ENCODE data around the gene FHIP1A. TPM values are rescaled to one million over a fixed set of nuclear protein-coding genes. Genes with fewer than 3 reads are reported as not detected.

The FHIP1A gene
- total RNA-seq, 1 donor from 2014 or later, result 4.1 TPM

- H3K36me3 ChIP-seq (ENCODE audit: insufficient read depth, low read length), result no peaks in the 10 kb centered on the region
- H2AFZ ChIP-seq (ENCODE audit: low read depth, low read length), result no peak overlapping the region
- no peak overlapping the region for H3K4me2 ChIP-seq (ENCODE audit: low read length)
- no peaks in the 10 kb centered on the region for H3K9me3 ChIP-seq (ENCODE audit: insufficient read depth, low read depth, low read length)
- H3K27ac ChIP-seq (ENCODE audit: low read depth, low read length), result no peak overlapping the region
- H3K27me3 Mint-ChIP-seq (ENCODE audit: low read depth, unreplicated experiment), result no peaks in the 10 kb centered on the region
- H3K4me3 Mint-ChIP-seq (ENCODE audit: unreplicated experiment), result no peak overlapping the region
- H3K36me3 Mint-ChIP-seq (ENCODE audit: low read depth, unreplicated experiment), result no peaks in the 10 kb centered on the region
- DNase-seq (ENCODE audit: low read depth) (no peak), FAIRE-seq (no peak)
- H3K27me3 ChIP-seq (ENCODE audit: insufficient read depth, low read length), result no peaks in the 10 kb centered on the region
- H4K20me1 ChIP-seq (ENCODE audit: insufficient read depth, low read length), result no peaks in the 10 kb centered on the region
- no peaks in the 10 kb centered on the region for H3K9me3 Mint-ChIP-seq (ENCODE audit: unreplicated experiment)
- H3K9ac ChIP-seq (ENCODE audit: low read length), result no peak overlapping the region
- H3K4me3 ChIP-seq (ENCODE audit: insufficient read depth, low read depth, low read length), result no peak overlapping the region
- peaks cover 19% of the 10 kb centered on the region for H3K4me1 Mint-ChIP-seq (ENCODE audit: low read depth, unreplicated experiment)
- no peaks in the 10 kb centered on the region for H3K79me2 ChIP-seq (ENCODE audit: insufficient read depth, low read length)
- no peak overlapping the region for H3K27ac Mint-ChIP-seq (ENCODE audit: unreplicated experiment)
- no peak for TF ChIP-seq EZH2 (IDR thresholded peaks at IDR 0.05; ENCODE audit: insufficient read depth, low read length)
- TF ChIP-seq, protein P1, sequence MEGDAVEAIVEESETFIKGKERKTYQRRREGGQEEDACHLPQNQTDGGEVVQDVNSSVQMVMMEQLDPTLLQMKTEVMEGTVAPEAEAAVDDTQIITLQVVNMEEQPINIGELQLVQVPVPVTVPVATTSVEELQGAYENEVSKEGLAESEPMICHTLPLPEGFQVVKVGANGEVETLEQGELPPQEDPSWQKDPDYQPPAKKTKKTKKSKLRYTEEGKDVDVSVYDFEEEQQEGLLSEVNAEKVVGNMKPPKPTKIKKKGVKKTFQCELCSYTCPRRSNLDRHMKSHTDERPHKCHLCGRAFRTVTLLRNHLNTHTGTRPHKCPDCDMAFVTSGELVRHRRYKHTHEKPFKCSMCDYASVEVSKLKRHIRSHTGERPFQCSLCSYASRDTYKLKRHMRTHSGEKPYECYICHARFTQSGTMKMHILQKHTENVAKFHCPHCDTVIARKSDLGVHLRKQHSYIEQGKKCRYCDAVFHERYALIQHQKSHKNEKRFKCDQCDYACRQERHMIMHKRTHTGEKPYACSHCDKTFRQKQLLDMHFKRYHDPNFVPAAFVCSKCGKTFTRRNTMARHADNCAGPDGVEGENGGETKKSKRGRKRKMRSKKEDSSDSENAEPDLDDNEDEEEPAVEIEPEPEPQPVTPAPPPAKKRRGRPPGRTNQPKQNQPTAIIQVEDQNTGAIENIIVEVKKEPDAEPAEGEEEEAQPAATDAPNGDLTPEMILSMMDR (IDR thresholded peaks at IDR 0.05; ENCODE audit: insufficient read depth, low read depth, low read length), result no peak
- H3K4me1 ChIP-seq (ENCODE audit: insufficient read depth, low read length), result no peaks in the 10 kb centered on the region
Measured at GRCh38 chr4:151427266-151427665, 18.3 kb downstream of the FHIP1A start.

DNA sequence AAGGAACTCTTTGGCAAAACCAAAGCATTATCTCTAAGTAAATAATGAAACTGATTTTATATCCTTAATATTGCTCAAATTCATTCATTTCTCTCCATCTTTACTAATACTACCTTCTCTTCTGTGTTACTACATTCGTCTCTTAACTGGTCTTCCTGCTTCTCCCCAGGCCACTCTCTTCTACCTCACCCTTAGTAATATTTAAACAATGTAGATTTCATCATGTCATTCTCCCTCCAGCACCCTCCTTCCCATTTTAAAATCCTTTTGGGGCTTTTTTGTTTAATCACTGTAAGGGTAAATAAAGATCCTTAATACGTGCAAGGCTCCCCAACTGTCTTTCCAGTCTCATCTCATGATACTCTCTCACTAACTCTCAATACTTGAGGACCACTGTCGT is 19.4 kb downstream of the FHIP1A start:
- H4K20me1 ChIP-seq (ENCODE audit: insufficient read depth, low read length), result no peaks in the 10 kb centered on the region
- no peak overlapping the region for H3K9ac ChIP-seq (ENCODE audit: low read length)
- no peaks in the 10 kb centered on the region for H3K4me1 ChIP-seq (ENCODE audit: insufficient read depth, low read length)
- no peaks in the 10 kb centered on the region for H3K79me2 ChIP-seq (ENCODE audit: insufficient read depth, low read length)
- Mint-ChIP-seq H3K27me3 (ENCODE audit: low read depth, unreplicated experiment) (no peaks in the 10 kb centered on the region), H3K4me1 (ENCODE audit: low read depth, unreplicated experiment) (peaks cover 25% of the 10 kb centered on the region), H3K36me3 (ENCODE audit: low read depth, unreplicated experiment) (no peaks in the 10 kb centered on the region), H3K27ac (ENCODE audit: unreplicated experiment) (no peak overlapping the region), H3K9me3 (ENCODE audit: unreplicated experiment) (no peaks in the 10 kb centered on the region), H3K4me3 (ENCODE audit: unreplicated experiment) (no peak overlapping the region)
- H2AFZ ChIP-seq (ENCODE audit: low read depth, low read length), result no peak overlapping the region
- TF ChIP-seq EZH2 (IDR thresholded peaks at IDR 0.05; ENCODE audit: insufficient read depth, low read length), result no peak
- TF ChIP-seq, protein P1 (IDR thresholded peaks at IDR 0.05; ENCODE audit: insufficient read depth, low read depth, low read length), result no peak
- H3K27ac ChIP-seq (ENCODE audit: low read depth, low read length), result no peak overlapping the region
- no peaks in the 10 kb centered on the region for H3K36me3 ChIP-seq (ENCODE audit: insufficient read depth, low read length)
- H3K9me3 ChIP-seq (ENCODE audit: insufficient read depth, low read depth, low read length), result no peaks in the 10 kb centered on the region
- FAIRE-seq (no peak), DNase-seq (ENCODE audit: low read depth) (no peak)
- no peak overlapping the region for H3K4me2 ChIP-seq (ENCODE audit: low read length)
- H3K27me3 ChIP-seq (ENCODE audit: insufficient read depth, low read length), result no peaks in the 10 kb centered on the region
- no peak overlapping the region for H3K4me3 ChIP-seq (ENCODE audit: insufficient read depth, low read depth, low read length)

DNA sequence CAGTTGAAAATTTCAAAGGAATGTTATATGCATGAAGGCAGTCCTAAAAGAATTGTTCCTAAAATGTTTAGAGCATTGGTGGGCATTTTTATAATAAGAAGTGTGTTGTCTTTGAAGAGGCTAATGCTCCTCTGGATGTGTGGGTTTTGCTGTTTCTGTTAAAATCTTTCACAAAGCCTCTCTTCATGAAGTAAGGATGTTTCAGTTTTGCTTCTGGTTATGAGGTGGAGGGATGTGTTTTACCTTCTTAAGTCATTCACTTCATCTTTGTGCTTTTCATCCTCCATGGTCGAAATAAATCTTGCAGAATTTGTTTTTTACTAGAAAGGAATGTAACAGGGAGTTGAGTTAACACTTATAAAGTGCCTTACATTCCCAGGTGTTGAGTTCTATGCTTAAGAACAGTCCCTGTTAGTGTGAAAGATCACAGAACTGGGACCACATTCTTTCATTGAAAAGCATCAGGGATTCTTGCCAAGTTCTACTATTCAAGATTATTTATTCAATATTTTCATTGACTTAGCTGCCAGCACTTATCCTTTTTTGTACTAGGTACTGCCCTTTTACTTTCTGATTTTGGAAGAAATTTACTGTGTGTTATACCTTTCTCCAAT is 21.1 kb downstream of the FHIP1A start:
- Histone ChIP-seq H3K4me1 (ENCODE audit: insufficient read depth, low read length) (peaks cover 5% of the 10 kb centered on the region), H3K4me3 (ENCODE audit: insufficient read depth, low read depth, low read length) (no peak overlapping the region), H3K27ac (ENCODE audit: low read depth, low read length) (no peak overlapping the region), H4K20me1 (ENCODE audit: insufficient read depth, low read length) (no peaks in the 10 kb centered on the region), H3K79me2 (ENCODE audit: insufficient read depth, low read length) (no peaks in the 10 kb centered on the region), H3K9me3 (ENCODE audit: insufficient read depth, low read depth, low read length) (no peaks in the 10 kb centered on the region), H3K9ac (ENCODE audit: low read length) (no peak overlapping the region), H2AFZ (ENCODE audit: low read depth, low read length) (no peak overlapping the region), H3K27me3 (ENCODE audit: insufficient read depth, low read length) (no peaks in the 10 kb centered on the region), H3K4me2 (ENCODE audit: low read length) (no peak overlapping the region), H3K36me3 (ENCODE audit: insufficient read depth, low read length) (no peaks in the 10 kb centered on the region)
- H3K4me3 Mint-ChIP-seq (ENCODE audit: unreplicated experiment), result no peak overlapping the region
- peak; percentile 50 for DNase-seq (ENCODE audit: low read depth)
- no peaks in the 10 kb centered on the region for H3K36me3 Mint-ChIP-seq (ENCODE audit: low read depth, unreplicated experiment)
- no peak for FAIRE-seq
- peaks cover 30% of the 10 kb centered on the region for H3K4me1 Mint-ChIP-seq (ENCODE audit: low read depth, unreplicated experiment)
- H3K9me3 Mint-ChIP-seq (ENCODE audit: unreplicated experiment), result no peaks in the 10 kb centered on the region
- no peak for TF ChIP-seq EZH2 (IDR thresholded peaks at IDR 0.05; ENCODE audit: insufficient read depth, low read length)
- TF ChIP-seq, protein P1 (IDR thresholded peaks at IDR 0.05; ENCODE audit: insufficient read depth, low read depth, low read length), result no peak
- H3K27ac Mint-ChIP-seq (ENCODE audit: unreplicated experiment), result no peak overlapping the region
- no peaks in the 10 kb centered on the region for H3K27me3 Mint-ChIP-seq (ENCODE audit: low read depth, unreplicated experiment)

All from astrocyte (in vitro differentiated cells and primary cell).